HepG2 (cell line): ENCODE results near the gene RBM43. TPM values are rescaled to one million over a fixed set of nuclear protein-coding genes. Genes with fewer than 3 reads are reported as not detected.
A peak's percentile ranks its signal among the peaks of the same experiment; 100 is the strongest.

Experiments
- ATAC-seq: fragments of 200-7000 bp; cut with Tn5 transposase; 3 replicates; pipeline ENCODE4 v1.9.1; 2020; ENCODE audit warnings: mild to moderate bottlenecking, moderate library complexity
- BruUV-seq: library from RNA; stranded (reverse); fragments of 400-500 nt; replicated peaks from 2 replicates; lab custom pipeline; 2021; lab: Mats Ljungman, UMichigan
- CTCF ChIA-PET: fragments of 300-600 bp; formaldehyde crosslinking; extraction: SDS; loops from one replicate; lab custom pipeline; 2021; ENCODE audit warnings: low total read pairs, inconsistent platforms, low intra/inter-chr PET ratio; lab: Yijun Ruan, JAX
- POLR2A ChIA-PET: fragments of 350-600 bp; sonication (Branson Sonifier 250); formaldehyde crosslinking; loops from one replicate; lab custom pipeline; 2020; ENCODE audit warnings: antibody characterized with exemption, inconsistent platforms; lab: Yijun Ruan, JAX
- DNase-seq: peaks from one replicate; pipeline ENCODE4 v3.0.0-alpha.2; 2015; ENCODE audit warnings: low spot score
- FAIRE-seq: peaks from 3 replicates; lab custom pipeline; 2011; peaks lifted over from hg19 to GRCh38; lab: Jason Lieb, UNC
- H2AFZ ChIP-seq: one replicate; pipeline ENCODE4 v1.6.1; 2011; ENCODE audit warnings: low read length, inconsistent platforms
- H3K27ac ChIP-seq: fragments of 300-600 bp; 3 replicates; pipeline ENCODE4 v1.8.0; 2011; ENCODE audit warnings: mixed run types, mild to moderate bottlenecking, mixed read lengths, low read length, inconsistent platforms; ENCODE audit not compliant: insufficient read depth; ENCODE audit errors: extremely low read length
- H3K27me3 ChIP-seq, 2 experiments: fragments of 200-600 bp in 1 of 2; 2 replicates in 1 of 2; 3 replicates in 1 of 2; pipeline versions ENCODE4 v1.6.0 to v1.8.0; 2011; ENCODE audit warnings: low read length in 2 of 2, mild to moderate bottlenecking in 2 of 2, moderate library complexity in 2 of 2, inconsistent platforms in 1 of 2; ENCODE audit not compliant: insufficient read depth in 2 of 2, control insufficient read depth in 1 of 2
- H3K36me3 ChIP-seq, 2 experiments: fragments of 200-600 bp in 1 of 2; replicated peaks in 1 of 2; 2 replicates in 1 of 2; 3 replicates in 1 of 2; pipeline versions ENCODE4 v1.5.1 to v1.8.0; 2011; ENCODE audit warnings: low read length in 2 of 2, inconsistent platforms in 1 of 2; ENCODE audit not compliant: insufficient read depth in 2 of 2, control insufficient read depth in 1 of 2
- H3K4me1 ChIP-seq: 2 replicates; pipeline ENCODE4 v1.5.1; 2012; ENCODE audit warnings: low read length, inconsistent platforms; ENCODE audit not compliant: insufficient read depth
- H3K4me2 ChIP-seq: 2 replicates; pipeline ENCODE4 v1.6.0; 2011; ENCODE audit warnings: low read depth, low read length, inconsistent platforms
- H3K4me3 ChIP-seq, 3 experiments: fragments of 200-600 bp in 1 of 3; sonication (generic), shearing (Covaris generic) in 1 of 3; replicated peaks in 1 of 3; 2 replicates each; pipeline ENCODE4 v1.5.1; 2011 to 2016; ENCODE audit warnings: low read length in 3 of 3, inconsistent platforms in 2 of 3, low read depth in 2 of 3, mild to moderate bottlenecking in 2 of 3, control low read depth in 1 of 3, mixed read lengths in 1 of 3; ENCODE audit not compliant: insufficient read depth in 1 of 3
- H3K79me2 ChIP-seq: one replicate; pipeline ENCODE4 v1.6.1; 2011; ENCODE audit warnings: low read length, inconsistent platforms; ENCODE audit not compliant: insufficient read depth
- H3K9ac ChIP-seq: 2 replicates; pipeline ENCODE4 v1.6.0; 2011; ENCODE audit warnings: mild to moderate bottlenecking, low read depth, low read length, inconsistent platforms; ENCODE audit not compliant: insufficient read depth
- H3K9me3 ChIP-seq: 2 replicates; pipeline ENCODE4 v1.5.1; 2012; ENCODE audit warnings: mild to moderate bottlenecking, low read length
- H4K20me1 ChIP-seq: 2 replicates; pipeline ENCODE4 v1.6.0; 2011; ENCODE audit warnings: inconsistent platforms, mild to moderate bottlenecking, low read length, moderate library complexity; ENCODE audit not compliant: insufficient read depth
- ATF4 ChIP-seq, 2 experiments: fragments of 450-650 bp in 1 of 2; sonication (generic) in 1 of 2; formaldehyde crosslinking; IDR thresholded peaks; 2 replicates each; pipeline versions ENCODE4 v1.5.0 to v1.8.0; 2020 to 2022; ENCODE audit warnings: mild to moderate bottlenecking in 1 of 2, missing genetic modification reagents in 1 of 2
- ELF4 ChIP-seq: sonication (generic); formaldehyde crosslinking; IDR thresholded peaks from 2 replicates; pipeline ENCODE4 v1.5.0; 2020; ENCODE audit warnings: missing genetic modification reagents, mild to moderate bottlenecking, moderate library complexity, borderline replicate concordance
- NCOR1 ChIP-seq: fragments of 200-600 bp; sonication (generic); IDR thresholded peaks from 2 replicates; pipeline ENCODE4 v1.7.0; 2017; ENCODE audit warnings: antibody characterized with exemption, low read length, borderline replicate concordance
- TAF15 ChIP-seq: fragments of 200-400 bp; formaldehyde crosslinking; IDR thresholded peaks from one replicate; pipeline ENCODE4 v1.6.1; 2018; ENCODE audit warnings: mild to moderate bottlenecking, low read depth, low read length; ENCODE audit not compliant: poor library complexity, severe bottlenecking
- WIZ ChIP-seq: sonication (generic); formaldehyde crosslinking; IDR thresholded peaks from 2 replicates; pipeline ENCODE4 v1.5.1; 2020; ENCODE audit warnings: mild to moderate bottlenecking, missing genetic modification reagents
- ZNF44 ChIP-seq: sonication (generic); formaldehyde crosslinking; IDR thresholded peaks from 2 replicates; pipeline ENCODE4 v1.5.1; 2020; ENCODE audit warnings: mild to moderate bottlenecking, missing genetic modification reagents
- WGBS: methylation state at CpG from one replicate; pipeline ENCODE4 v1.1.6; 2017; ENCODE audit warnings: low lambda C conversion rate; 5-methylcytosine and 5-hydroxymethylcytosine counted together
- in situ Hi-C: cut with HindIII; loops from 2 replicates; pipeline ENCODE4 v1.10.0; 2017; ENCODE audit warnings: low pct_unique_long_range_greater_than_20kb; ENCODE audit not compliant: extremely low pct_ligation_motif_present
- intact Hi-C: fragments of 100-400 bp; cut with micrococcal nuclease; formaldehyde crosslinking; loops from one replicate; pipeline ENCODE4 v1.10.0; 2022; ENCODE audit not compliant: unreplicated experiment
- polyA plus RNA-seq, 8 experiments: library from polyadenylated mRNA; depleted of rRNA in 3 of 8; stranded (reverse) in 7 of 8; unstranded in 1 of 8; fragments of >200 nt; fragmentation: Illumina TruSeq in 4 of 8; extraction: Trizol in 4 of 8; gene quantifications; 2 replicates each; pipeline versions ENCODE4 v1.2.1 to v1.2.3, GENCODE V29; 2011 to 2016; ENCODE audit warnings: low read depth in 4 of 8, missing spikeins in 1 of 8, mixed read lengths in 1 of 8; ENCODE audit not compliant: insufficient read depth in 1 of 8
- total RNA-seq, 5 experiments: library from RNA; depleted of rRNA; stranded (reverse); fragments of >200 nt; fragmentation: Illumina TruSeq; extraction: Trizol; gene quantifications; 2 replicates each; pipeline ENCODE4 v1.2.3, GENCODE V29; 2016; ENCODE audit warnings: low read depth in 1 of 5

The RBM43 gene
- total and polyA plus RNA-seq, 2 of the 13 experiments (the other 11 are each of a cell fraction or from before 2014, with no cell fraction given), result 0.31 to 0.70 TPM

DNA sequence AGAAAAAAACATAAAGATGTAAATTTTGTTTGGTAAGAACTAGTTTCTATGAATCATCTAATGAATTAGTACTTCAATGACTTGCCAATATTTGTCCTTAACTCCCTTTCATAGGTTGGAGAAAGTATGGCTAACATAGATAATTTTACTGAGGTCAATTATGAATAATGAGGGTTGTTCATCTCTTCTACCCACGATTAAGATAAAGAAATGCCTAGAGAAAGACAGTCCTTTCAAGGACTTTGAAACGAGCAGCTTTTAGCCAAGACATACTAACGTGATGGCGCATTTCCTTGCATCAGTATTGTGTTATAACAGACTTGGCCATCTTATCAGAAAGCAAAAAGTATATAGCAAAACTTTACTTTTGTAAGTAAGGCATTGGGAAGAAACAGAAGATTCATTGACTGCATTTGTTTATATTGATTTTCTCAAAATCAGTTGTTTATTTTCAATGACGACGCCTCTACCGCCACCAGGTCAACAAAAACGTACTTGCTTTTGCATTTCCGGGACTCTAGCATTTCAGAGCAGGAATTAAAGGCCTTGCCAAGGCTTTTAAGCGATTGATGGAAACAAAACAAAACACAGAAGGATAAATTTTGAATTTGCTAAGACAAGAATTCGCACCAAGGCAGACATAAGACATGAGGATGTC lies 961 bp downstream of the RBM43 start:
- no peaks in the 10 kb centered on the region for H3K79me2 ChIP-seq
- no peak for FAIRE-seq
- peaks cover 28% of the 10 kb centered on the region for H3K4me1 ChIP-seq
- peak overlapping the region; percentile 97 for H3K4me2 ChIP-seq
- no peaks in the 10 kb centered on the region for H3K36me3 ChIP-seq
- H3K27me3 ChIP-seq, result peaks cover 2 to 23% of the 10 kb centered on the region in 2 experiments; a peak in 4 of 5 replicates
- TF ChIP-seq TAF15 (no peak), ELF4 (CRISPR knock-in tag) (0 out of 2 replicates have a peak, but pooled peaks have one; percentile 7), NCOR1 (no peak), WIZ (CRISPR knock-in tag) (0 out of 2 replicates have a peak, but pooled peaks have one; percentile 21), ATF4 (CRISPR knock-in tag; IDR thresholded peaks at IDR 0.05) (0 out of 4 replicates have a peak, but pooled peaks of 1 of the 2 experiments have one; percentile 24), ZNF44 (CRISPR knock-in tag) (0 out of 2 replicates have a peak, but pooled peaks have one; percentile 26)
- TF ChIP-seq, all 625 proteins: peak for 4
- peak overlapping the region; percentile 73 to 82 (median 81) for H3K4me3 ChIP-seq
- 29% methylated on average over 11 of the region's 11 CpGs for WGBS
- no peak for DNase-seq
- in situ Hi-C loops (no loop called here), intact Hi-C loops (loop anchor here (2.0 kb wide), 1 partner anchor 150 kb away; no protein-coding TSS in a partner anchor)
- no peak for ATAC-seq
- no TSS peak for BruUV-seq
- H2AFZ ChIP-seq, result peak overlapping the region; percentile 92
- peak overlapping the region; percentile 46; the same call in 1 of the 2 replicates for H3K9ac ChIP-seq
- ChIA-PET POLR2A (interaction anchor here (1.6 kb wide), 1 partner anchor 29 kb away, joined by 7 read pairs; the partner anchor contains the start of gene NMI), CTCF (no interaction called here)
- H3K27ac ChIP-seq, result no peak overlapping the region
- no peaks in the 10 kb centered on the region for H4K20me1 ChIP-seq
- no peaks in the 10 kb centered on the region for H3K9me3 ChIP-seq
